A549 (cell line): ENCODE results near the gene FXYD4. TPM values are rescaled to one million over a fixed set of nuclear protein-coding genes. Genes with fewer than 3 reads are reported as not detected.
"Not testable (repeated sequence)": the region's sequence is repeated elsewhere in the genome, so short reads cannot be mapped to it uniquely, and the experiment has no call there.

Experiments
- ATAC-seq, 2 experiments: fragments of 200-7000 bp in 1 of 2; fragments of >200 bp in 1 of 2; cut with Nextera tagmentation in 1 of 2; cut with Tn5 transposase in 1 of 2; 3 replicates each; pipeline versions ENCODE4 v1.8.0 to v1.9.1; 2018 to 2020; ENCODE audit warnings: mild to moderate bottlenecking in 1 of 2, moderate library complexity in 1 of 2
- CTCF ChIA-PET: fragments of 300-600 bp; sonication (Branson Sonifier 250); formaldehyde crosslinking; extraction: SDS; loops from one replicate; lab custom pipeline; 2021; ENCODE audit warnings: antibody characterized with exemption, inconsistent platforms; lab: Yijun Ruan, JAX
- POLR2A ChIA-PET: fragments of 350-600 bp; formaldehyde crosslinking; extraction: SDS; loops from one replicate; lab custom pipeline; 2021; ENCODE audit warnings: antibody characterized with exemption, inconsistent platforms; lab: Yijun Ruan, JAX
- DNase-seq, 2 experiments: peaks; one replicate each; pipeline versions ENCODE4 v3.0.0 to v3.0.0-alpha.2; 2011 to 2016; ENCODE audit warnings: low read depth in 1 of 2, low spot score in 1 of 2
- FAIRE-seq: peaks from 2 replicates; lab custom pipeline; 2011; peaks lifted over from hg19 to GRCh38; lab: Jason Lieb, UNC
- H3K27ac ChIP-seq, 2 experiments: fragments of >200 bp; sonication (Bioruptor Twin); formaldehyde crosslinking; 3 replicates each; pipeline ENCODE4 v1.5.1; 2016 to 2017
- H3K4me1 ChIP-seq: fragments of >200 bp; sonication (Bioruptor Twin); formaldehyde crosslinking; 3 replicates; pipeline ENCODE4 v1.6.1; 2016
- H3K4me2 ChIP-seq: fragments of >200 bp; sonication (Bioruptor Twin); formaldehyde crosslinking; 3 replicates; pipeline ENCODE4 v1.6.1; 2016
- H3K4me3 ChIP-seq: fragments of >200 bp; sonication (Bioruptor Twin); formaldehyde crosslinking; 3 replicates; pipeline ENCODE4 v1.5.1; 2016
- H3K9me3 ChIP-seq: fragments of >200 bp; sonication (Bioruptor Twin); formaldehyde crosslinking; 3 replicates; pipeline ENCODE4 v1.6.1; 2016
- ATOH8 ChIP-seq: fragments of 250-450 bp; sonication (Bioruptor Pico); IDR thresholded peaks from 2 replicates; pipeline ENCODE4 v1.5.0; 2020; ENCODE audit warnings: low read depth, mild to moderate bottlenecking, moderate library complexity
- CBX2 ChIP-seq: fragments of 200-600 bp; sonication (generic); IDR thresholded peaks from 2 replicates; pipeline ENCODE4 v1.6.1; 2016; ENCODE audit warnings: low read depth, mild to moderate bottlenecking, borderline replicate concordance
- CHD2 ChIP-seq: fragments of 150-350 bp; IDR thresholded peaks from 2 replicates; pipeline ENCODE4 v1.6.1; 2014; ENCODE audit warnings: low read length; ENCODE audit not compliant: partially characterized antibody
- CTCF ChIP-seq: fragments of >200 bp; sonication (Bioruptor Twin); formaldehyde crosslinking; IDR thresholded peaks from 3 replicates; pipeline ENCODE4 v1.5.1; 2016
- EHF ChIP-seq: fragments of 250-450 bp; sonication (Bioruptor Pico); IDR thresholded peaks from 2 replicates; pipeline ENCODE4 v1.5.0; 2020; ENCODE audit warnings: mild to moderate bottlenecking
- FOXS1 ChIP-seq: fragments of 250-450 bp; sonication (Bioruptor Pico); IDR thresholded peaks from 2 replicates; pipeline ENCODE4 v1.5.0; 2020; ENCODE audit warnings: mild to moderate bottlenecking, moderate library complexity
- HEYL ChIP-seq: fragments of 250-450 bp; sonication (Bioruptor Pico); IDR thresholded peaks from 2 replicates; pipeline ENCODE4 v1.8.0; 2021; ENCODE audit warnings: mild to moderate bottlenecking, moderate library complexity
- HOXB13 ChIP-seq: fragments of 250-450 bp; sonication (Bioruptor Pico); IDR thresholded peaks from 2 replicates; pipeline ENCODE4 v1.5.0; 2020; ENCODE audit warnings: low read depth, mild to moderate bottlenecking, moderate library complexity
- HOXB5 ChIP-seq: fragments of 250-450 bp; sonication (Bioruptor Pico); IDR thresholded peaks from 2 replicates; pipeline ENCODE4 v1.5.0; 2020; ENCODE audit warnings: mild to moderate bottlenecking, moderate library complexity
- MAZ ChIP-seq: fragments of 150-350 bp; IDR thresholded peaks from 2 replicates; pipeline ENCODE4 v1.6.1; 2014; ENCODE audit warnings: antibody characterized with exemption, low read depth, low read length, borderline replicate concordance
- NFE2L2 ChIP-seq: fragments of 150-350 bp; conservative IDR thresholded peaks from 2 replicates; pipeline ENCODE4 v1.6.1; 2014; ENCODE audit warnings: low read length
- POLR2A ChIP-seq: IDR thresholded peaks from 2 replicates; pipeline ENCODE4 v1.6.1; 2012; ENCODE audit warnings: mild to moderate bottlenecking, low read length
- RNF2 ChIP-seq: fragments of 200-600 bp; sonication (generic); IDR thresholded peaks from 2 replicates; pipeline ENCODE4 v1.6.1; 2016; ENCODE audit warnings: low read depth, mild to moderate bottlenecking, antibody characterized with exemption, moderate library complexity, borderline replicate concordance
- TP53 ChIP-seq: fragments of 250-450 bp; sonication (Bioruptor Pico); IDR thresholded peaks from 2 replicates; pipeline ENCODE4 v1.5.0; 2021; ENCODE audit warnings: mild to moderate bottlenecking, moderate library complexity
- ZNF302 ChIP-seq: fragments of 250-450 bp; sonication (Bioruptor Pico); IDR thresholded peaks from 2 replicates; pipeline ENCODE4 v1.9.0; 2021; ENCODE audit warnings: inconsistent platforms, mild to moderate bottlenecking, moderate library complexity
- WGBS: methylation state at CpG from one replicate; pipeline ENCODE4 v1.1.6; 2017; ENCODE audit errors: missing lambda C conversion rate; 5-methylcytosine and 5-hydroxymethylcytosine counted together
- polyA plus RNA-seq, 4 experiments: library from polyadenylated mRNA; depleted of rRNA in 3 of 4; stranded (reverse); fragments of >200 nt; fragmentation: RNase III in 1 of 4; extraction: RNeasy Plus Mini Kit Qiagen cat#74134 plus additional on column Dnase treatment in 1 of 4; gene quantifications; 2 replicates in 3 of 4; 3 replicates in 1 of 4; pipeline ENCODE4 v1.2.3, GENCODE V29; 2011 to 2017

FXYD4 gene
- polyA plus RNA-seq, 2 of the 4 experiments (the other 2 are of a cell fraction), result not detected

- TF ChIP-seq CTCF (no peak), CBX2 (no peak), MAZ (no peak), NFE2L2 (no peak), RNF2 (no peak), POLR2A (no peak), TP53 (CRISPR knock-in tag) (no peak), CHD2 (no peak)
- TF ChIP-seq, all 56 proteins: peak for 0
- FAIRE-seq (no peak), ATAC-seq (no peak), DNase-seq (no peak)
- no peaks in the 10 kb centered on the region for H3K9me3 ChIP-seq
- H3K4me3 ChIP-seq, result no peak overlapping the region
- ChIA-PET POLR2A (no interaction called here), CTCF (interaction anchor here (0.8 to 1.5 kb wide), 3 partner anchors 8 to 35 kb away, joined by 4 to 6 read pairs (median 4); no protein-coding TSS in a partner anchor)
- no peak overlapping the region for H3K4me2 ChIP-seq
- WGBS, result 85% methylated on average over 5 of the region's 5 CpGs
- H3K27ac ChIP-seq, result peak overlapping the region; percentile 32 to 63; a peak in 2 of 6 replicates
- peaks cover 27% of the 10 kb centered on the region for H3K4me1 ChIP-seq
Measured at GRCh38 chr10:43327986-43328385, 43.5 kb upstream of the FXYD4 start.

GRCh38 chr10:43328810-43329209 is 42.6 kb upstream of the FXYD4 start:
- POLR2A ChIA-PET, ATAC-seq, H3K9me3 ChIP-seq, FAIRE-seq, H3K4me3 ChIP-seq, DNase-seq, H3K4me2 ChIP-seq: not testable (repeated sequence)
- 96% methylated on average over 16 of the region's 18 CpGs for WGBS
- CTCF ChIA-PET, result interaction anchor here (0.8 to 1.5 kb wide), 2 partner anchors 8 to 36 kb away, joined by 4 to 6 read pairs; no protein-coding TSS in a partner anchor
- Histone ChIP-seq H3K27ac (peak overlapping the region; percentile 71 to 82; a peak in 3 of 6 replicates), H3K4me1 (peaks cover 28% of the 10 kb centered on the region)

GRCh38 chr10:43329246-43329885 is 42.1 kb upstream of the FXYD4 start:
- H3K27ac ChIP-seq, result peak overlapping the region; percentile 71 to 82
- H3K4me2 ChIP-seq, result 0 out of 3 replicates have a peak overlapping the region, but pooled peaks have one; percentile 26
- WGBS, result 93% methylated on average over 23 of the region's 40 CpGs
- H3K9me3 ChIP-seq, POLR2A ChIA-PET, H3K4me3 ChIP-seq, DNase-seq, ATAC-seq, FAIRE-seq: not testable (repeated sequence)
- CTCF ChIA-PET, result interaction anchor here (1.5 to 2.2 kb wide), 2 partner anchors 36 kb away, joined by 6 read pairs; no protein-coding TSS in a partner anchor
- H3K4me1 ChIP-seq, result peaks cover 31% of the 10 kb centered on the region

- TF ChIP-seq HOXB13 (CRISPR knock-in tag) (peak; percentile 87; the same call in 1 of the 2 replicates), HEYL (CRISPR knock-in tag) (0 out of 2 replicates have a peak, but pooled peaks have one; percentile 31), ATOH8 (0 out of 2 replicates have a peak, but pooled peaks have one; percentile 36), EHF (CRISPR knock-in tag) (peak; percentile 86), FOXS1 (CRISPR knock-in tag) (peak; percentile 79; the same call in 1 of the 2 replicates), HOXB5 (CRISPR knock-in tag) (peak; percentile 81), ZNF302 (peak; percentile 73; the same call in 1 of the 2 replicates)
- Histone ChIP-seq H3K27ac (peak overlapping the region; percentile 71 to 82), H3K4me2 (peak overlapping the region; percentile 26; the same call in 2 of the 3 replicates), H3K4me1 (peaks cover 31% of the 10 kb centered on the region)
- DNase-seq, H3K4me3 ChIP-seq, H3K9me3 ChIP-seq, POLR2A ChIA-PET, FAIRE-seq: not testable (repeated sequence)
- CTCF ChIA-PET, result interaction anchor here (0.6 to 2.2 kb wide), 3 partner anchors 16 to 119 kb away, joined by 3 to 6 read pairs (median 5); no protein-coding TSS in a partner anchor
- 45% methylated on average over 7 of the region's 11 CpGs for WGBS
- ATAC-seq, result peak in 1 of 2 experiments; percentile 67; a peak in 3 of 6 replicates
Measured at GRCh38 chr10:43330049-43330823, 41.2 kb upstream of the FXYD4 start.
